Measurements from ENCODE around the gene PPP1R36.

PPP1R36 gene

DNA sequence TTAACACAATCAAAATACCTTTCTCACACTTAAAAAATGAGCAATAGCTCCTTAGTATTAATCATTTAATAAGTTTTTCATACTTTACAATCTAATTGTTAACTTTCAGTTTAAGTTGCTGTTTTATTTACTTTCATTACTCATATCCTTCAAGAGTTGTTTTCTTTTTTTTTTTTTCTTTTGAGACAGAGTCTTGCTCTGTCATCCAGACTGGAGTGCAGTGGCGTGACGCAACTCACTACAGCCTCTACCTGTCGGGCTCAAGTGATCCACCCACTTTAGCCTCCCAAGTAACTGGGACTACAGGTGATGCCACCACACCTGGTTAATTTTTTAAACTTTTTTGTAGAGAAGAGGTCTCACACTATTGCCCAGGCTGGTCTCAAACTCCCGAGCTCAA is 29.1 kb upstream of the PPP1R36 start:
- no peak overlapping the region for H3K27ac ChIP-seq (ENCODE audit: low read depth, low read length)
- H3K4me3 ChIP-seq (ENCODE audit: low read depth in 1 of 2, low read length in 2 of 2) = no peak overlapping the region
- no peaks in the 10 kb centered on the region for H3K9me3 ChIP-seq (ENCODE audit: control insufficient read depth in 1 of 2, low read length in 2 of 2)
- no peak overlapping the region for H3K9ac ChIP-seq (ENCODE audit: low read depth in 1 of 2, low read length in 2 of 2)
- no peaks in the 10 kb centered on the region for H3K27me3 ChIP-seq (ENCODE audit: control insufficient read depth in 1 of 2, insufficient read depth in 2 of 2, low read length in 2 of 2)
- H3K4me1 ChIP-seq (ENCODE audit: control insufficient read depth in 1 of 2, insufficient read depth in 2 of 2, low read length in 2 of 2) = peaks cover 0 to 3% of the 10 kb centered on the region in 2 donors
- peaks cover 7 to 22% of the 10 kb centered on the region in 2 donors for H3K36me3 ChIP-seq (ENCODE audit: control insufficient read depth in 1 of 2, insufficient read depth in 2 of 2, low read length in 2 of 2)

DNA sequence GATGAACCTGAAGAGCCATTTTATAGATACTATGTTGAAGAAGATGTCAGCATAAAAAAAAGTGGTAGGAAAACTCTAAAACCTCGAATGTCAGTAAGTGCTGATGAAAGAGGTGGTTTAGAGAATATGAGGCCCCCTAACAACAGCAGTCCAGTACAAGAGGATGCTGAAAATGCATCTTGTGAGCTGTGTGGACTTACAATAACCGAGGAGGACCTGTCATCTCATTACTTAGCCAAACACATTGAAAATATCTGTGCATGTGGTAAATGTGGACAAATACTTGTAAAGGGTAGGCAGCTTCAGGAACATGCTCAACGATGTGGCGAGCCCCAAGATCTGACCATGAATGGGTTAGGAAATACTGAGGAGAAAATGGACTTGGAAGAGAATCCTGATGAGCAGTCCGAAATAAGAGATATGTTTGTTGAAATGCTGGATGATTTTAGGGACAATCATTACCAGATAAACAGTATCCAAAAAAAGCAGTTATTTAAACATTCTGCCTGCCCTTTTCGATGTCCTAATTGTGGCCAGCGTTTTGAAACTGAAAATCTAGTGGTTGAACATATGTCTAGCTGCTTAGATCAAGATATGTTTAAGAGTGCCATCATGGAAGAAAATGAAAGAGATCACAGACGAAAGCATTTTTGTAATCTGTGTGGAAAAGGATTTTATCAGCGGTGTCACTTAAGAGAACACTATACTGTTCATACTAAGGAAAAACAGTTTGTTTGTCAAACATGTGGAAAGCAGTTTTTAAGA is 27.0 kb upstream of the PPP1R36 start:
- Histone ChIP-seq H3K27me3 (ENCODE audit: control insufficient read depth in 1 of 2, insufficient read depth in 2 of 2, low read length in 2 of 2) (no peaks in the 10 kb centered on the region), H3K9me3 (ENCODE audit: control insufficient read depth in 1 of 2, low read length in 2 of 2) (no peaks in the 10 kb centered on the region), H3K4me3 (ENCODE audit: low read depth in 1 of 2, low read length in 2 of 2) (no peak overlapping the region), H3K4me1 (ENCODE audit: control insufficient read depth in 1 of 2, insufficient read depth in 2 of 2, low read length in 2 of 2) (peaks cover 0 to 3% of the 10 kb centered on the region in 2 donors), H3K36me3 (ENCODE audit: control insufficient read depth in 1 of 2, insufficient read depth in 2 of 2, low read length in 2 of 2) (peaks cover 7 to 22% of the 10 kb centered on the region in 2 donors), H3K27ac (ENCODE audit: low read depth, low read length) (no peak overlapping the region), H3K9ac (ENCODE audit: low read depth in 1 of 2, low read length in 2 of 2) (no peak overlapping the region)

DNA sequence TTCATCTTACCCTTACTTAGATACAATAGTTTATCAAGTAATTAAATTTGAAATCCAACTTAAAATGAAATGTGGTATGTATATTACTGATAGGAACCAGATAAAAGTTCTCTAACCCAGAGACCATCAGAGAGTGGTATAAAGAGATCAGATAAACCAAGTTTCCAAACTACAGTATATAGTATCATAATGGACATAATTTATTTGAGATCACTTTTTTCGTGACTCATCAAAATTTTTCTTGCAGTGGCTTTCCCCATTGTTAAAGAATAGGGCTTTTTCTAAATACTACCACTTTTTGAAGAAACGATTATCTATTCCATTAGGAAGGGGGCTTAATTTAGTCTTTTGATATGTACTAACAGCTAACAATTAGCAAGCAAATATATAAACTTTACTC is 24.4 kb upstream of the PPP1R36 start:
- Histone ChIP-seq H3K27ac (ENCODE audit: low read depth, low read length) (no peak overlapping the region), H3K36me3 (ENCODE audit: control insufficient read depth in 1 of 2, insufficient read depth in 2 of 2, low read length in 2 of 2) (peaks cover 7 to 22% of the 10 kb centered on the region in 2 donors), H3K9ac (ENCODE audit: low read depth in 1 of 2, low read length in 2 of 2) (no peak overlapping the region), H3K4me3 (ENCODE audit: low read depth in 1 of 2, low read length in 2 of 2) (no peak overlapping the region), H3K4me1 (ENCODE audit: control insufficient read depth in 1 of 2, insufficient read depth in 2 of 2, low read length in 2 of 2) (peaks cover 0 to 3% of the 10 kb centered on the region in 2 donors), H3K27me3 (ENCODE audit: control insufficient read depth in 1 of 2, insufficient read depth in 2 of 2, low read length in 2 of 2) (no peaks in the 10 kb centered on the region), H3K9me3 (ENCODE audit: control insufficient read depth in 1 of 2, low read length in 2 of 2) (no peaks in the 10 kb centered on the region)

DNA sequence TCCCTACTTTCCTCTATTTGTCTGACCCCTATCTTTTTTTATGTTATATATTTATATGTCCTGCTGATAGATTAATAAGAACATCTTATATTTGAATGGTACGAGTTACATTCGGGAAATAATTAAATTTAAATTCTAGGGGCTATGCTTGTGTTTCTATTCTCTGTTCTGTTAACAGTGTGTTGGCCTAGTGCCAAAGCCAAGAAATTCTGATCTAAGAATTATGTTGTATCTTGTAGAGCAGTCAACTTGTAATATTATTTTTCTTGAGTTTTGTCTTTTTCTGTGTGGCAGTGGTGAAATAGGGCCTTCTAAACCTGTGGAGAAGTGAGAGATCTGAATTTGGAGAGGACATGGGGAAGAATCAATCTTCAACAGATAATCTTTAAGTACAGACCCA is 18.2 kb upstream of the PPP1R36 start:
- H3K27me3 ChIP-seq (ENCODE audit: control insufficient read depth in 1 of 2, insufficient read depth in 2 of 2, low read length in 2 of 2) = no peaks in the 10 kb centered on the region
- no peak overlapping the region for H3K4me3 ChIP-seq (ENCODE audit: low read depth in 1 of 2, low read length in 2 of 2)
- no peak overlapping the region for H3K27ac ChIP-seq (ENCODE audit: low read depth, low read length)
- H3K9me3 ChIP-seq (ENCODE audit: control insufficient read depth in 1 of 2, low read length in 2 of 2) = no peaks in the 10 kb centered on the region
- no peaks in the 10 kb centered on the region for H3K36me3 ChIP-seq (ENCODE audit: control insufficient read depth in 1 of 2, insufficient read depth in 2 of 2, low read length in 2 of 2)
- H3K4me1 ChIP-seq (ENCODE audit: control insufficient read depth in 1 of 2, insufficient read depth in 2 of 2, low read length in 2 of 2) = no peaks in the 10 kb centered on the region
- no peak overlapping the region for H3K9ac ChIP-seq (ENCODE audit: low read depth in 1 of 2, low read length in 2 of 2)

DNA sequence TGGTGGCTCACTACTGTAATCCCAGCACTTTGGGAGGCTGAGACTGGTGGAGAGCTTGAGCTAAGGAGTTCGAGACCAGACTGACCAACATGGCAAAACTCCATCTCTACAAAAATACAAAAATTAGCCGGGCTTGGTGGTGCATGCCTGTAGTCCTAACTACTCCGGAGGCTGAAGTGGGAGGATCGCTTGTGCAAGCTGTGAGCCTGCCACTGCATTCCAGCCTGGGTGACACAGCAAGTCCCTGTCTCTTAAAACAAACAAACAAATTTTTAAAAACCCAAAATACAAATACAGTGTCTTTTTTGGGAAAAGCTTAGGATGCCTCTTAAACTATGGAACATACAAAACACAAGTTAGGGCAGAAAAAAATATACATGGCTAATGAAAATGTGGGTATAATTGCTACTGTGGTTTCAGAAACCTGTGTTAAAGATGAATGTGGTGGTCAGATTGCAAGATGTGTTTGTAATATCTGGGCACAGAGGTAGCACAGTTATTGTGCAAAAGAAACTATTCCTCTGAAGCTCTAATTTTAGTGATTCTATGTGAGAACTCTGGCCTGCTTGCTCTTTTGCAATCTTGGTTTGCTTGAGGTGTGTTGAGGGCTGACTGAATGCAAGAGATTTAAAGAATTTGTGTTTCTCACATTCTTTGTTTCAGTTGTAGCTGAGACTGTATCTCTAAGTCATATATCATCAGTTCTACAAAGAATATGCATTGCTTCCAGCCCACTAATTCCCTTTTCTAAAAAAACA is 13.1 kb upstream of the PPP1R36 start:
- Histone ChIP-seq H3K4me1 (ENCODE audit: control insufficient read depth in 1 of 2, insufficient read depth in 2 of 2, low read length in 2 of 2) (peaks cover 5 to 12% of the 10 kb centered on the region in 2 donors), H3K9me3 (ENCODE audit: control insufficient read depth in 1 of 2, low read length in 2 of 2) (peaks cover 5 to 7% of the 10 kb centered on the region in 2 donors), H3K4me3 (ENCODE audit: low read depth in 1 of 2, low read length in 2 of 2) (no peak overlapping the region), H3K9ac (ENCODE audit: low read depth in 1 of 2, low read length in 2 of 2) (no peak overlapping the region), H3K27me3 (ENCODE audit: control insufficient read depth in 1 of 2, insufficient read depth in 2 of 2, low read length in 2 of 2) (peaks cover 3 to 5% of the 10 kb centered on the region in 2 donors), H3K27ac (ENCODE audit: low read depth, low read length) (no peak overlapping the region), H3K36me3 (ENCODE audit: control insufficient read depth in 1 of 2, insufficient read depth in 2 of 2, low read length in 2 of 2) (no peaks in the 10 kb centered on the region)

DNA sequence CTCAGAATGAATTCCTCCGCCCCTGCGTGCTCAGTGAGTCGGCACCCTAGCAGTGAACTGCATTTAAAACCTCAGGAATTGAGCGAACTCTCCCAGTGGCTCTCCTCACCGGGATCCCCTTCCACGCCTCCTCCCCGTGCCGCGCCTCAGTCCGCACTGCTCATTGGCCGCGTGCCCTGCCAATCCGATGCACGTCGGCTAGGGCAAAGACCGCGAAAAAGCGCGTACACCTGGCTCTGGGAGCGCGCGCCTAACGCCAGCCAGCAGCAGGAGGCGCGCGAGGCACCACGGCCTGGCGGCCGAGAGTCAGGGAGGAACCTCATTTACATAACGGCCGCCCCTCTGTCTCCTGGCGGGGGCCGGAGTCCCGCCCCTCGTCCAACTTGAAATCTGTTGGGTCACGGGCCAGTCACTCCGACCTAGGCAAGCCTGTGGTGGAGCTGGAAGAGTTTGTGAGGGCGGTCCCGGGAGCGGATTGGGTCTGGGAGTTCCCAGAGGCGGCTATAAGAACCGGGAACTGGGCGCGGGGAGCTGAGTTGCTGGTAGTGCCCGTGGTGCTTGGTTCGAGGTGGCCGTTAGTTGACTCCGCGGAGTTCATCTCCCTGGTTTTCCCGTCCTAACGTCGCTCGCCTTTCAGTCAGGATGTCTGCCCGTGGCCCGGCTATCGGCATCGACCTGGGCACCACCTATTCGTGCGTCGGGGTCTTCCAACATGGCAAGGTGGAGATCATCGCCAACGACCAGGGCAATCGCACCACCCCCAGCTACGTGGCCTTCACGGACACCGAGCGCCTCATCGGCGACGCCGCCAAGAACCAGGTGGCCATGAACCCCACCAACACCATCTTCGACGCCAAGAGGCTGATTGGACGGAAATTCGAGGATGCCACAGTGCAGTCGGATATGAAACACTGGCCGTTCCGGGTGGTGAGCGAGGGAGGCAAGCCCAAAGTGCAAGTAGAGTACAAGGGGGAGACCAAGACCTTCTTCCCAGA is 9.3 kb upstream of the PPP1R36 start, which contains the start of gene HSPA2:
HSPA2 (plus strand) TSS at position 534 of the 995 bp plus-strand sequence; CDS start at position 643, 109 bp downstream.
- peak within 1 kb of the TSS; percentile 81 to 82 for H3K4me3 ChIP-seq (ENCODE audit: low read depth in 1 of 2, low read length in 2 of 2)
- peak within 1 kb of the TSS; percentile 81 for H3K27ac ChIP-seq (ENCODE audit: low read depth, low read length)
- H3K4me1 ChIP-seq (ENCODE audit: control insufficient read depth in 1 of 2, insufficient read depth in 2 of 2, low read length in 2 of 2) = peaks cover 5 to 19% of the 10 kb centered on the region in 2 donors
- peaks cover 3 to 12% of the 10 kb centered on the region in 2 donors for H3K27me3 ChIP-seq (ENCODE audit: control insufficient read depth in 1 of 2, insufficient read depth in 2 of 2, low read length in 2 of 2)
- H3K36me3 ChIP-seq (ENCODE audit: control insufficient read depth in 1 of 2, insufficient read depth in 2 of 2, low read length in 2 of 2) = no peaks in the 10 kb centered on the region
- H3K9ac ChIP-seq (ENCODE audit: low read depth in 1 of 2, low read length in 2 of 2) = peak within 1 kb of the TSS; percentile 73 to 80
- H3K9me3 ChIP-seq (ENCODE audit: control insufficient read depth in 1 of 2, low read length in 2 of 2) = peaks cover 5 to 7% of the 10 kb centered on the region in 2 donors

DNA sequence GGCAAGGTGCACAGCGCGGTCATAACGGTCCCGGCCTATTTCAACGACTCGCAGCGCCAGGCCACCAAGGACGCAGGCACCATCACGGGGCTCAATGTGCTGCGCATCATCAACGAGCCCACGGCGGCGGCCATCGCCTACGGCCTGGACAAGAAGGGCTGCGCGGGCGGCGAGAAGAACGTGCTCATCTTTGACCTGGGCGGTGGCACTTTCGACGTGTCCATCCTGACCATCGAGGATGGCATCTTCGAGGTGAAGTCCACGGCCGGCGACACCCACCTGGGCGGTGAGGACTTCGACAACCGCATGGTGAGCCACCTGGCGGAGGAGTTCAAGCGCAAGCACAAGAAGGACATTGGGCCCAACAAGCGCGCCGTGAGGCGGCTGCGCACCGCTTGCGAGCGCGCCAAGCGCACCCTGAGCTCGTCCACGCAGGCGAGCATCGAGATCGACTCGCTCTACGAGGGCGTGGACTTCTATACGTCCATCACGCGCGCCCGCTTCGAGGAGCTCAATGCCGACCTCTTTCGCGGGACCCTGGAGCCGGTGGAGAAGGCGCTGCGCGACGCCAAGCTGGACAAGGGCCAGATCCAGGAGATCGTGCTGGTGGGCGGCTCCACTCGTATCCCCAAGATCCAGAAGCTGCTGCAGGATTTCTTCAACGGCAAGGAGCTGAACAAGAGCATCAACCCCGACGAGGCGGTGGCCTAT is 8.3 kb upstream of the PPP1R36 start:
- peak overlapping the region; percentile 81 to 82 for H3K4me3 ChIP-seq (ENCODE audit: low read depth in 1 of 2, low read length in 2 of 2)
- no peak overlapping the region for H3K27ac ChIP-seq (ENCODE audit: low read depth, low read length)
- H3K36me3 ChIP-seq (ENCODE audit: control insufficient read depth in 1 of 2, insufficient read depth in 2 of 2, low read length in 2 of 2) = no peaks in the 10 kb centered on the region
- peaks cover 5 to 19% of the 10 kb centered on the region in 2 donors for H3K4me1 ChIP-seq (ENCODE audit: control insufficient read depth in 1 of 2, insufficient read depth in 2 of 2, low read length in 2 of 2)
- H3K27me3 ChIP-seq (ENCODE audit: control insufficient read depth in 1 of 2, insufficient read depth in 2 of 2, low read length in 2 of 2) = peaks cover 3 to 12% of the 10 kb centered on the region in 2 donors
- peaks cover 5 to 7% of the 10 kb centered on the region in 2 donors for H3K9me3 ChIP-seq (ENCODE audit: control insufficient read depth in 1 of 2, low read length in 2 of 2)
- H3K9ac ChIP-seq (ENCODE audit: low read depth in 1 of 2, low read length in 2 of 2) = no peak overlapping the region

DNA sequence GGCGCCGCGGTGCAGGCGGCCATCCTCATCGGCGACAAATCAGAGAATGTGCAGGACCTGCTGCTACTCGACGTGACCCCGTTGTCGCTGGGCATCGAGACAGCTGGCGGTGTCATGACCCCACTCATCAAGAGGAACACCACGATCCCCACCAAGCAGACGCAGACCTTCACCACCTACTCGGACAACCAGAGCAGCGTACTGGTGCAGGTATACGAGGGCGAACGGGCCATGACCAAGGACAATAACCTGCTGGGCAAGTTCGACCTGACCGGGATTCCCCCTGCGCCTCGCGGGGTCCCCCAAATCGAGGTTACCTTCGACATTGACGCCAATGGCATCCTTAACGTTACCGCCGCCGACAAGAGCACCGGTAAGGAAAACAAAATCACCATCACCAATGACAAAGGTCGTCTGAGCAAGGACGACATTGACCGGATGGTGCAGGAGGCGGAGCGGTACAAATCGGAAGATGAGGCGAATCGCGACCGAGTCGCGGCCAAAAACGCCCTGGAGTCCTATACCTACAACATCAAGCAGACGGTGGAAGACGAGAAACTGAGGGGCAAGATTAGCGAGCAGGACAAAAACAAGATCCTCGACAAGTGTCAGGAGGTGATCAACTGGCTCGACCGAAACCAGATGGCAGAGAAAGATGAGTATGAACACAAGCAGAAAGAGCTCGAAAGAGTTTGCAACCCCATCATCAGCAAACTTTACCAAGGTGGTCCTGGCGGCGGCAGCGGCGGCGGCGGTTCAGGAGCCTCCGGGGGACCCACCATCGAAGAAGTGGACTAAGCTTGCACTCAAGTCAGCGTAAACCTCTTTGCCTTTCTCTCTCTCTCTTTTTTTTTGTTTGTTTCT is 7.6 kb upstream of the PPP1R36 start:
- Histone ChIP-seq H3K9me3 (ENCODE audit: control insufficient read depth in 1 of 2, low read length in 2 of 2) (peaks cover 5 to 7% of the 10 kb centered on the region in 2 donors), H3K36me3 (ENCODE audit: control insufficient read depth in 1 of 2, insufficient read depth in 2 of 2, low read length in 2 of 2) (no peaks in the 10 kb centered on the region), H3K27me3 (ENCODE audit: control insufficient read depth in 1 of 2, insufficient read depth in 2 of 2, low read length in 2 of 2) (peaks cover 3 to 12% of the 10 kb centered on the region in 2 donors), H3K27ac (ENCODE audit: low read depth, low read length) (no peak overlapping the region), H3K4me3 (ENCODE audit: low read depth in 1 of 2, low read length in 2 of 2) (peak overlapping the region; percentile 53 to 62), H3K4me1 (ENCODE audit: control insufficient read depth in 1 of 2, insufficient read depth in 2 of 2, low read length in 2 of 2) (peaks cover 5 to 19% of the 10 kb centered on the region in 2 donors), H3K9ac (ENCODE audit: low read depth in 1 of 2, low read length in 2 of 2) (no peak overlapping the region)
